ENCODE data around the gene PELI2.

- no peak for TF ChIP-seq GATA2 (IDR thresholded peaks at IDR 0.05; ENCODE audit: low read depth, low read length)
- no peak for TF ChIP-seq GATA3 (IDR thresholded peaks at IDR 0.05; ENCODE audit: low read depth, low read length)
These were observed 20.2 kb upstream of the PELI2 start for GRCh38 chr14:56098021-56098420.

Data from SH-SY5Y (cell line).